Renal cortex interstitium (tissue), 3 donors: Measurements from ENCODE around the gene AEN. TPM values are rescaled to one million over a fixed set of nuclear protein-coding genes. Genes with fewer than 3 reads are reported as not detected.

Experiments
- polyA plus RNA-seq, 3 donors: library from polyadenylated mRNA; unstranded; fragments of 120-200 nt; gene quantifications; one replicate each; pipeline ENCODE4 v1.2.1, GENCODE V29; 2013; ENCODE audit not compliant: insufficient read length in 3 of 3

Gene AEN
- polyA plus RNA-seq, 3 donors: 5.6 to 6.9 (median 5.8) TPM

Other genes starting within 250 kb of the AEN start
- gene MRPL46, start 154.0 kb upstream of the AEN start, polyA plus RNA-seq: 10 to 100 TPM; 30.5 to 36.2 (median 32.7) TPM
- gene MRPS11, start 153.6 kb upstream of the AEN start, polyA plus RNA-seq: 10 to 100 TPM; 37.1 to 48.7 (median 45.7) TPM
- 10 to 100 TPM; 10.5 to 18.6 (median 13.8) TPM for gene DET1, start 74.7 kb upstream of the AEN start, polyA plus RNA-seq
- 1 to 10 TPM in 2 of 3 donors, under 1 TPM in 1; 0.80 to 1.5 (median 1.5) TPM for gene ISG20, start 17.7 kb downstream of the AEN start, polyA plus RNA-seq
- 1 to 10 TPM; 2.8 to 4.1 (median 3.3) TPM for gene ACAN, start 182.1 kb downstream of the AEN start, polyA plus RNA-seq